ENCODE results near the gene TMEM30A. TPM values are rescaled to one million over a fixed set of nuclear protein-coding genes. Genes with fewer than 3 reads are reported as not detected.

Gene TMEM30A
- total RNA-seq, 1 donor from 2014 or later = 99.4 TPM

DNA sequence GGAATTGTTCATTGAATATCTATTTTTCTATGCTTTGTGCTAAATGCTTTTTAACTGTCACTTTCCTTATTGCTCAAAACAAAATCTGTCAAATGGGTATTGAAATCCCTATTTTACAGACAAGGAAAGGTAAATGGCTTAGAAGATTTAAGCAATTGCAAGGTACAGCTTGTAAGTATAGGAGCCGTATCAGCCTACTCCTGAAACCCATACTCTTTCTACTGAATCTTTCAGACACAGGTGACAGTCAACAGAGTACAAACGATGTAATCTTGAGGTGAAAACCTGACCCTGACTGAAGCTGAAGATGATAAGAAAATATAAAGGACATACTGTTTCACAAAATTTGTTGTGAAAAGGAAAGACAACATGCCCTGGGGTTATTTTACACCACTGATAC, 34.0 kb downstream of the TMEM30A start:
- DNase-seq (ENCODE audit: low spot score) = no peak
- Mint-ChIP-seq H3K9me3 (ENCODE audit: unreplicated experiment) (no peaks in the 10 kb centered on the region), H3K4me3 (ENCODE audit: unreplicated experiment) (no peak overlapping the region), H3K27ac (ENCODE audit: unreplicated experiment) (no peak overlapping the region), H3K4me1 (ENCODE audit: unreplicated experiment) (no peaks in the 10 kb centered on the region), H3K27me3 (ENCODE audit: unreplicated experiment) (no peaks in the 10 kb centered on the region), H3K36me3 (ENCODE audit: low read depth, unreplicated experiment) (no peaks in the 10 kb centered on the region)
- no peak for TF ChIP-seq CTCF (IDR thresholded peaks at IDR 0.05; ENCODE audit: unreplicated experiment)

DNA sequence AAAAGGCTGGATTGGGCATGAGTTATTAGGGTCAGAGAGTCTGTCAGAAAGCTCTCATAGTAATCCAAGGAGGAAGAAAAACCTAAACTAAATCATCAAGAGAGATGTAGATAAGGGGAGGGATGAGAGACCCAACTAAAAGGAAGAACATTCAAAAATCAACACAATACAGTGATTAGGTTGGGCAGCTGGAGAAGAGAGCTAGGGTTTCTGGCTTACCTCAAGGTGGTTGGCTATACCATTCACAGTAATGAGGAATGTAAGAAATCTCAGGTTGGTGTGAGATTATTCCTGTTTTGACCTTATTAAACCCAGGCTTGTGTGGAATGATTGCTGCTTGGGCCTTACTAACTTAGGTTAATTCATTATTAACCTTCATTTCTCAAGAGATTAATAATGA, 34.8 kb downstream of the TMEM30A start:
- DNase-seq (ENCODE audit: low spot score) = no peak
- TF ChIP-seq CTCF (IDR thresholded peaks at IDR 0.05; ENCODE audit: unreplicated experiment) = no peak
- H3K4me1 Mint-ChIP-seq (ENCODE audit: unreplicated experiment) = peaks cover 2% of the 10 kb centered on the region

GRCh38 chr6:75246386-75246785, 38.2 kb downstream of the TMEM30A start:
- no peak overlapping the region for H3K27ac Mint-ChIP-seq (ENCODE audit: unreplicated experiment)
- peaks cover 17% of the 10 kb centered on the region for H3K4me1 Mint-ChIP-seq (ENCODE audit: unreplicated experiment)
- TF ChIP-seq CTCF (IDR thresholded peaks at IDR 0.05; ENCODE audit: unreplicated experiment) = no peak
- no peak for DNase-seq (ENCODE audit: low spot score)
- peaks cover 9% of the 10 kb centered on the region for H3K36me3 Mint-ChIP-seq (ENCODE audit: low read depth, unreplicated experiment)
- peaks cover 3% of the 10 kb centered on the region for H3K27me3 Mint-ChIP-seq (ENCODE audit: unreplicated experiment)
- no peaks in the 10 kb centered on the region for H3K9me3 Mint-ChIP-seq (ENCODE audit: unreplicated experiment)
- H3K4me3 Mint-ChIP-seq (ENCODE audit: unreplicated experiment) = no peak overlapping the region

More for the DNA sequence above, 34.8 kb downstream of the TMEM30A start:
- Mint-ChIP-seq H3K9me3 (ENCODE audit: unreplicated experiment) (no peaks in the 10 kb centered on the region), H3K36me3 (ENCODE audit: low read depth, unreplicated experiment) (no peaks in the 10 kb centered on the region), H3K27ac (ENCODE audit: unreplicated experiment) (no peak overlapping the region), H3K4me3 (ENCODE audit: unreplicated experiment) (no peak overlapping the region), H3K27me3 (ENCODE audit: unreplicated experiment) (no peaks in the 10 kb centered on the region)

GRCh38 chr6:75244063-75244584, 40.5 kb downstream of the TMEM30A start:
- Mint-ChIP-seq H3K4me3 (ENCODE audit: unreplicated experiment) (peak overlapping the region; percentile 99), H3K27me3 (ENCODE audit: unreplicated experiment) (peaks cover 3% of the 10 kb centered on the region), H3K4me1 (ENCODE audit: unreplicated experiment) (peaks cover 22% of the 10 kb centered on the region), H3K36me3 (ENCODE audit: low read depth, unreplicated experiment) (peaks cover 20% of the 10 kb centered on the region), H3K9me3 (ENCODE audit: unreplicated experiment) (no peaks in the 10 kb centered on the region), H3K27ac (ENCODE audit: unreplicated experiment) (peak overlapping the region; percentile 100)
- TF ChIP-seq CTCF (IDR thresholded peaks at IDR 0.05; ENCODE audit: unreplicated experiment) = no peak
- DNase-seq (ENCODE audit: low spot score) = no peak

GRCh38 chr6:75243333-75244062, 41.1 kb downstream of the TMEM30A start, which contains the start of gene COX7A2:
TSS of gene COX7A2 (minus strand) at chr6:75243801. CDS start at chr6:75243734, 67 bp downstream.
- Mint-ChIP-seq H3K4me3 (ENCODE audit: unreplicated experiment) (peak within 1 kb of the TSS; percentile 99), H3K27ac (ENCODE audit: unreplicated experiment) (peak within 1 kb of the TSS; percentile 100), H3K9me3 (ENCODE audit: unreplicated experiment) (no peaks in the 10 kb centered on the region), H3K4me1 (ENCODE audit: unreplicated experiment) (peaks cover 22% of the 10 kb centered on the region), H3K36me3 (ENCODE audit: low read depth, unreplicated experiment) (peaks cover 21% of the 10 kb centered on the region), H3K27me3 (ENCODE audit: unreplicated experiment) (peaks cover 3% of the 10 kb centered on the region)
- TF ChIP-seq CTCF (IDR thresholded peaks at IDR 0.05; ENCODE audit: unreplicated experiment) = no peak
- DNase-seq (ENCODE audit: low spot score) = peak; percentile 83
